NCI-H187 treated with DMSO at 0.1 percent for 48 hours (cell line): ENCODE measurements around the gene PPP1R12C.

Source experiments
- DNase-seq: peaks from one replicate; lab custom pipeline; 2025; lab: John Stamatoyannopoulos, UW

The PPP1R12C gene

DNA sequence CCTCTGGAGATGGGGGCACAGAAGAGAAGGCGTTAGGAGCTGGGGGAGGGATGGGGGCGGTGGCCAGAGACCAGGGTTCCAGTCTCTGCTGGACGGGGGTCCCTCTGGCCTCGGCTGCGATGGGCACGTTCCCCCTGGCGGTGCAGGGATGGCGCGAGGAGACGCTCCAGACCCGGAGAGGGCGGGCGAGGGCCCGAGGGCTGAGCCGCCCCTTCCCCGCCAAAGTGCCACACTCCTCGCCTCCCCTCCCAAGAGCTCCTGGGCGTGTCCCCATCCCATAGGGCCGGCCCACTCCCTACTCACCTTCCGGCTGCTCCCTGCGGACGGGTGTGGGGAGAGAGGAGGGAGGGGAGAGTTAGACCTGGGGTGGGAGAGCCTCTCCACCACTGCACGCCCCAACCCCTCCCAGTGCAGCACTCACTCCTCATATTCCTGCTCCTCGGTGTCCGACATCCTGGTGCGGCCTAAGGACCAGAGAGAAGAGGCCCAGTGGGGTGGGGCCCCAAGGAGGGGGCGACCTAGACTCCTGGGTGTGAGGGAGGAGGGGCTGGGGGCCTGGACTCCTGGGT is 29.4 kb upstream of the PPP1R12C start:
- no peak for DNase-seq

DNA sequence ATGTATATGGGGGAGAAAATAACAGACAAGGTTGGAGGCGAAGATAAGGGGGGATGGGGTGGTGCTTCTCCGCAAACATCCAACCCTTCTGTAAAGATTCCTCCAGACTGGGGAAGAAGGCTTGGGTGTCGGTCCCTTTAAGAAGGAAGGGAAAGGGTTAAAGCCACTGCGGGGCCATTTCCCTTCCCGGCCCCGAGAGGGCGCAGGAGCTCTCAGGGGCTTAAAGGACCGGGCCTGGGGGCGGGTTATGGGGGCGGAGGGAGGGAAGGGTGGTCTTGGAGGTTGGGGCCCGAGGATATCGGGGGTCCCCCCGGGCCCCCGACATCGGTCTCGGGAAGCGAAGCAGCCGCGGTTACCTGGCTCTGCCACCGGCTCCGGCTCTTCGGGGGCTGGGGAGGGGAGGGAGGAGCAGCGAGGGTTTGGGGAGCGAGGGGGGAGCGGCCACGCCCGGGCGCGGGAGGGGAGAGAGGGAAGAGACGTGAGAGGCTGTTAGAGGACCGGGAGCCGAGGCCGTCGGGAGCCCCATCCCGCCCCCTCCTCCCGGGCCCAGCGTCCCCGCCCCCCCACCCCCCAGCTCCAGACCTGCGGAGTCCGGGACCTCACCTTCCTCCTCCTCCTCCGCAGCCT is 28.8 kb upstream of the PPP1R12C start:
- DNase-seq, result no peak

DNA sequence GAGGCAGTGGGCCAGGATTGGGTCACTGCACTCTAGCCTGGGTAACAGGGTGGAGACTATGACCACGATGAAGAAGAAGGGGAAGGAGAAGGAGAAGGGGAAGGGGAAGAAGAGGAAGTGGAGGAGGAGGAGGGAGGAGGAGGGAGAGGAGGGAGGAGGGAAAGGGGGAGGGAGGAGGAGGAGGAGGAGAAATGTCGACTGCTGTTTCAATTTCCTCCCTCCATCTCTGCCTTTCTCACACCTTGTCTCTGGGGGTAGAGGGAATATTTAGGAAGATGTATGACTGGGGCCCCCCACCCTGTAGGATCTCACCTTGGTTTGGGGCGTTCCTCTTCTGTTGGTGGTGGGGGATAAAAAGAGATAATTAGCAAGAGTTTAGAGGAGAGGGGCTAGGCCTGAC is 27.8 kb upstream of the PPP1R12C start:
- no peak for DNase-seq

DNA sequence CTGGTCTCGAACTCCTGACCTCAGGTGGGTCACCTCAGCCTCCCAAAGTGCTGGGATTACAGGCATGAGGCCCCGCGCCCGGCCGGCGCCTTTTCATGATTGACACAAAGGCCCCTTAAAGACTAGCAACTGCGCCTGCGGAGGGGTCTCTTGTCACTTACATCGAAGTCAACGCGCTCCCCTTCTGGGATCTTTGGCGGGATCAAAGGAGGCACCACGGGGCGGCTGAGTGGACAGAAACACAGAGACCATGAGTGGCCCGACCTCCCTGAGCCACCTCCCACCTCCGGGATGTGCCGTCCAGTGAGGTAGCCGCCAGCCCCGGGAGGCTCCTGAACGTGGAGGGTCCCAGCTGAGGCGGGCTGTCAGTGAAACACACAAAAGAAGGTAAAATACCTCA is 24.3 kb upstream of the PPP1R12C start:
- no peak for DNase-seq

DNA sequence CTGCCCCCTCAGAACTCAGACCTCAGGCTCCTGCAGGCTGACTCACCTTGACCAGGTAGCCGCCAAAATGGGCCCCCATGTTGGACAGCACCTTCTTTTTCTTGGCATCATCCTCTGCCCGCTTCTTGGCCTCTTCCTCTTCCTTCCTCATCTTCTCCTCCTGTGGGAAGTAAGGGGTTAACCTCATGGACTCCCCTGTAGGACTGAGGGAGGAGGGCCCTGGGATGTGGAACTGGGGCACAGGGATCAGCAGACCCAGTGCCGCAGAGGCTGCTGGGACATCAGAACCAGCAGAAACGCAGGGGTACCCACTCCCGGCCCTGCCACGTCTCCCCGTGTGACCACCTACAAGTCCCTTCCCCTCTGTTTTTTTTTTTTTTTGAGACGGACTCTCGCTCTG is 20.5 kb upstream of the PPP1R12C start:
- no peak for DNase-seq

DNA sequence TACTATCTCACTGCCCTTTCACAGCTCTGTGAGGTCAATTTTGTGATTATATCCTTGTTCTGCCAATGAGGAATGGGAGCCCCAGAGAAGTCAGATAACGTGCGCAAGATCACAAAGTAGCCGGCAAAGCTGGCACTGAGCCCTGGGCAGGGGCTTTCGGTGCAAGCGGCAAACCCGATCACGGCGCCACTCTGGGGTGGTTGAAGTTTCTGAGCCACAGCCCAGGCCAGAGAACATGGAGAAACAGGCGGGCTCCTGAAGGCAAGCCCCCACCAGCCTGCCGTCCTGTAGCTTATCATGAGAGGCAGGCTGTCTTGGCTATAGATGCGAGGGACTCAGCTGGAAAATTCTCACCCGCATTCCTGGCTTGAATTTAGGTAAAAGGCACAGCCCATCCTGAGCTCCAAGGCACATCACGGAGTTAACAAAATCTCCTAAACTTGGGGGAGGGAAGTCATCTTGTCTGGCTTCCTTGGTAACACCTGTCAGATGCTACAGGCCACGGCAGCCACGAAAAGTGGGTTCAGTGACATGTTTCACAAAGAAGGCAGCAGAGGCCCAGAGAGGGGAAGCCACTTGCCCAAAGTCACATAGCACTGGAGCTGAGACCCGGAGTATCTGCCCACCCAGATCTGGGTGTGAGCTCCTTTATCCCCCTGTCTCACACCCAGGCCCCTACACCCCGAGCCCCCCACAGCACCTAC is 19.1 kb upstream of the PPP1R12C start:
- no peak for DNase-seq

DNA sequence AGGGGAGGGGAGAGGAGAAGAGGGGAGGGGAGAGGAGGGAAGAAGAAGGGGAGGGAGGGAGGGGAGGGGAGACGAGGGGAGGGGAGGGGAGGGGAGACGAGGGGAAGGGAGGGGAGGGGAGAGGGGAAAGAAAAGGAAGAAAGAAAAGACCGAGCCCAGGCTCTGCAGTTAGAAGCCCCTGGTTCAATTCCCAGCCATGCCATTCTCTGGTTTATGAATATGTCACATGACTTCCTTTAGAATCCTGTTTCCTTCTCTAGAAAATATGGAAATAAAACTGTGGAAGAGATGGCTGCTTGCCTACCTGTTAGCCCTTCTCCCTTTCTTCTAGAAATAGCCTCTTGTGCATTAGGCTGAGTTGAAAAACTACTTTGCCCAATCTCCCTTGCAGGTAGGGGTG is 17.3 kb upstream of the PPP1R12C start:
- no peak for DNase-seq

DNA sequence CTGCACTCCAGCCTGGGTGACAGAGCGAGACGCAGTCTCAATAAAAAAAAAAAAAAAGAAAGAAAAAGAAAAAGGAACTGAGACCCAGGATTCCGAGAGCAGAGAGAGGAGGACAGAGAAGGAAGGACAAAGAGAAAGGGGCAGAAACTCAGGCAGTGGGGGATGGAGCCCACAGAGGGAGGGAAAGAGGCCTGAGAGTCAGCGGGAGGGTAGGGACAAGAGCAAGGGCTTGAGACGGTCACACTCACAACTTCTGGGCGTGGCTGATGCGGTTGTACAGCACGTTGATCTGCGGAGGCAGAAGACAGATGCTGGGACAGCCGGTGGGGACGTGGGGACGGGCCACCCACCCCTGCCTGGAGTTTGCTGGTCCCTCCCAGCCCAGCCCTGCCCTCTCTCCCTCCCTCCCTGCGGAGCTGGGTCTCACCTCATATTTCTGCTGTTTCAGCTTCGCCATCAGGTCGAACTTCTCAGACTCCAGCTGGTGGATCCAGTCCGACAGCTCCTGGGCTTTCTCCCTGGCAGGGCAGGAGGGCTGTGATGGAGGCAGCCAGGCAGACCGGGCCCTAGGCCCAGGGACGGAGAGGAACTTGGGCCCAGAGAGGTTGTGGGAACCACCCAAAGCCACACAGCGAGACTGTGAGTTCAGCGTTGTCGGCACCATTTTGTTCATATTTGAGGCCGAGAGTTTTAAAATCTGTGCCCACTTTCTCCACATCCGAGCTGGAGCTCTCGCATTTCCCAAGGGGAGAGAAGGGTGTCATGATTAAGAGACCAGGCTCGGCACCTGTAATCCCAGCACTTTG is 16.4 kb upstream of the PPP1R12C start:
- DNase-seq, result no peak

DNA sequence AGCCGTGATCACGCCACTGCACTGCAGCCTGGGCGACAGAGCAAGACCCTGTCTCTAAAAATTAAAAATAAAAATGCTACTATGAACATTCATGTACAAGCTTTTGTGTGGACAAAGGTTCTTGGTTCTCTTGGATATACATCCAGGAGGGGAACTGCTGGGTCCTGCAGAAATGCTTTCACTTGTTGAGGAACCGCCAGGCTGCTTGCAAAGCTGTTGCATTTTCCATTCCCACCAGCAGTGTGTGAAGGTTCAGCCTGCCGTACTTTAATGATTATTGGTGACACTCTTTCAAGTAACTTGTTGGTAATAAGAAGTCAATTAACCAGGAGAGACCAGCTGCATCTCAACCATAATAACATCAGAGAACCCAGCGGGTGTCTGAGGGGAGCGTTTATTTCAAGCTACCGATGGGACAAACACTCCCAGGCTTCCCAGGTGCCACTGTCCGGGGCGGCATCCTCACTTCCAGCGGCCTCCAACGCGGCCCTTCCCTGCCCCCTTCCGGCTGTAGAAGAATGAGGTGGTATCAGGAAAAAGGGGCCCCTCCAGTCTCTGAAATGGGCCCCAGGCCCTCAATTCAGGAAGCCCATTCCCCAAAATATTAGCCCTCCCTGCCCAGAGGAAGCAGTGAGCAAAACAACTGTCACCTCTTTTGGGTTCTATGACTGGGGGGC is 15.2 kb upstream of the PPP1R12C start:
- no peak for DNase-seq

DNA sequence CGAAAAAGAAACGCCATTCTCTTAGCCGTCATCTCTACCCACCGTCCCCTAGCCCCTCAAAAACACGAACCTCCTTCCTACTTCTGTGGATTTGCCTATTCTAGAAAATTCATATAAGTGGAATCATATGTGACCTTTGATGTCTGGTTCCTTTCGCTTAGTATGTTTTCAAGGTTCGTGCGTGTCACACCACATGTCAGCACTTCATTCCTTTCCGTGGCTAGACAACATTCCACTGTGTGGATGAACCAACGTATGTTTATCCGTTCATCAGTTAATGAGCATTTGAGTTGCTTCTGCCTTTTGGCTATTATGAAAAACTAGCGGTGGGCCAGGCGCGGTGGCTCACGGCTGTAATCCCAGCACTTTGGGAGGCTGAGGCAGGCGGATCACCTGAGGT is 14.0 kb upstream of the PPP1R12C start:
- DNase-seq, result no peak

DNA sequence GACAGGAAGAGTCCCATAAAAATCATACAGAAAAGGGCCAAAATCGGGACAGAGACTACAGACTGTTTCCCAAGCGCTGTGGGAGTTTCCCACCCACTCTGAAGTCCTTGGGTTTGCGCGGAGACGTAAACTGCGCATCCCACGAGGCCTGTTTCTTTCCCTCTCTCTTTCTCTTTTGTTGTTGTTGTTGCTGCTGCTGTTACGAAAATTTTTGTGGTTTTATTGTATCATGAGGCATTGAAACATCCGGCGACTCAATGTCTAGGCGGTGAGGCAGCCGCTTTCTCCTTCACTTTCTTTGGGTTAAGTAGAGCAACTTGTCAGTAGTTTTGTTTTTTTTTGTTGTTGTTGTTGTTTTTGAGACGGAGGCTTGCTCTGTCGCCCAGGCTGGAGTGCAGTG is 1.6 kb upstream of the PPP1R12C start:
- DNase-seq, result no peak

DNA sequence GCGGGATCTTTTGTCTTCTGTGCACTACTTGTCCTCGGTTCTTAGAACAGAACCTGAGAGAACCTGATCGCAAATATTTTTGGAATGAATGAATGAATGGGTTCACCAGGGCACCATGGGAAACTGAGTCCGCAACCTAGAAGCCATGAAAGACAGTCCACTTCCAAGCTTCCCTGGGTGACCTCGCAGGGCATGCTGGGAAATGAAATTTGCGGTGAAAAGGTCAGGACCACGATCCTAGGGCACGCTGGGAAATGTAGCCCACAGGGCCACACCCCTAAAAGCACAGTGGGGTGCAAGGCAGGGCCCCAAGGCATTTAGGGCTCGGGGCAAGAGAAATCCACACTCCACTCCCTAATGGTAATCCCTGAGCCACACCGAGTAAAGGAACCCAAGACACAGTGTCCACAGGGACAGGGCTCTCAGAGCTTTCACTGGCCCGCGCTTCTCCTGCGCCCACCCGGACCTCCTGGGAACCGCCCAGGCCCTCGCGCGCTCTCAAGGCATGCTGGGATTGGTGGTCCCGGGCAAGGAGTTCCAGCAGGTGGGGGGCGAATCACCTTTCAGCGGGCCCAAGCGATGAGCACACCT is 1.1 kb upstream of the PPP1R12C start:
- no peak for DNase-seq

DNA sequence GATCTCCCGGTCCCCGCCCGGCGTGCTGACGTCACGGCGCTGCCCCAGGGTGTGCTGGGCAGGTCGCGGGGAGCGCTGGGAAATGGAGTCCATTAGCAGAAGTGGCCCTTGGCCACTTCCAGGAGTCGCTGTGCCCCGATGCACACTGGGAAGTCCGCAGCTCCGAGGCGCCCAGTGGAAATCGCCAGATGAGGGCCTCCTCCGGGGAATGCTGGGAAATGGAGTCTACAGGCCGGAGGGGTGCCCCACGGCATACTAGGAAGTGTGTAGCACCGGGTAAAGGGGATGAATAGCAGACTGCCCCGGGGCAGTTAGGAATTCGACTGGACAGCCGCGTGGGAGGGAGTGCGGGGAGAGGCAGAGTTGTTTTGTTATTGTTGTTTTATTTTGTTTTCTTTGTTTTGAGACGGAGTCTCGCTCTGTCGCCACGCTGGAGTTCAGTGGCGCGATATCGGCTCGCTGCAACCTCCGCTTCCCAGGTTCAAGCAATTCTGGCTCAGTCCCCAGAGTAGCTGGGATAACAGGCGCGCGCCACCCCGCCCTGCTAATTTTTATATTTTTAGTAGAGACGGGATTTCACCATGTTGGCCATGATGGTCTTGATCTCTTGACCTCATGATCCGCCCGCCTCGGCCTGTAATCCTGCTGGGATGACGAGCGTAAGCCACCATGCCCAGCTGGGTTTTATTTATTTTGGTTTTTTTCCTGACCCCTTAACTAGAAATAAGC is 390 bp upstream of the PPP1R12C start:
- peak; percentile 92 for DNase-seq

DNA sequence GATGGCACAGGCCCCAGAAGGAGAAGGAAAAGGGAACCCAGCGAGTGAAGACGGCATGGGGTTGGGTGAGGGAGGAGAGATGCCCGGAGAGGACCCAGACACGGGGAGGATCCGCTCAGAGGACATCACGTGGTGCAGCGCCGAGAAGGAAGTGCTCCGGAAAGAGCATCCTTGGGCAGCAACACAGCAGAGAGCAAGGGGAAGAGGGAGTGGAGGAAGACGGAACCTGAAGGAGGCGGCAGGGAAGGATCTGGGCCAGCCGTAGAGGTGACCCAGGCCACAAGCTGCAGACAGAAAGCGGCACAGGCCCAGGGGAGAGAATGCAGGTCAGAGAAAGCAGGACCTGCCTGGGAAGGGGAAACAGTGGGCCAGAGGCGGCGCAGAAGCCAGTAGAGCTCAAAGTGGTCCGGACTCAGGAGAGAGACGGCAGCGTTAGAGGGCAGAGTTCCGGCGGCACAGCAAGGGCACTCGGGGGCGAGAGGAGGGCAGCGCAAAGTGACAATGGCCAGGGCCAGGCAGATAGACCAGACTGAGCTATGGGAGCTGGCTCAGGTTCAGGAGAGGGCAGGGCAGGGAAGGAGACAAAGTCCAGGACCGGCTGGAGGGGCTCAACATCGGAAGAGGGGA is 1.1 kb downstream of the PPP1R12C start:
- no peak for DNase-seq

DNA sequence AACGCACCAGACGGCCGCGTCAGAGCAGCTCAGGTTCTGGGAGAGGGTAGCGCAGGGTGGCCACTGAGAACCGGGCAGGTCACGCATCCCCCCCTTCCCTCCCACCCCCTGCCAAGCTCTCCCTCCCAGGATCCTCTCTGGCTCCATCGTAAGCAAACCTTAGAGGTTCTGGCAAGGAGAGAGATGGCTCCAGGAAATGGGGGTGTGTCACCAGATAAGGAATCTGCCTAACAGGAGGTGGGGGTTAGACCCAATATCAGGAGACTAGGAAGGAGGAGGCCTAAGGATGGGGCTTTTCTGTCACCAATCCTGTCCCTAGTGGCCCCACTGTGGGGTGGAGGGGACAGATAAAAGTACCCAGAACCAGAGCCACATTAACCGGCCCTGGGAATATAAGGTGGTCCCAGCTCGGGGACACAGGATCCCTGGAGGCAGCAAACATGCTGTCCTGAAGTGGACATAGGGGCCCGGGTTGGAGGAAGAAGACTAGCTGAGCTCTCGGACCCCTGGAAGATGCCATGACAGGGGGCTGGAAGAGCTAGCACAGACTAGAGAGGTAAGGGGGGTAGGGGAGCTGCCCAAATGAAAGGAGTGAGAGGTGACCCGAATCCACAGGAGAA is 1.9 kb downstream of the PPP1R12C start:
- no peak for DNase-seq

DNA sequence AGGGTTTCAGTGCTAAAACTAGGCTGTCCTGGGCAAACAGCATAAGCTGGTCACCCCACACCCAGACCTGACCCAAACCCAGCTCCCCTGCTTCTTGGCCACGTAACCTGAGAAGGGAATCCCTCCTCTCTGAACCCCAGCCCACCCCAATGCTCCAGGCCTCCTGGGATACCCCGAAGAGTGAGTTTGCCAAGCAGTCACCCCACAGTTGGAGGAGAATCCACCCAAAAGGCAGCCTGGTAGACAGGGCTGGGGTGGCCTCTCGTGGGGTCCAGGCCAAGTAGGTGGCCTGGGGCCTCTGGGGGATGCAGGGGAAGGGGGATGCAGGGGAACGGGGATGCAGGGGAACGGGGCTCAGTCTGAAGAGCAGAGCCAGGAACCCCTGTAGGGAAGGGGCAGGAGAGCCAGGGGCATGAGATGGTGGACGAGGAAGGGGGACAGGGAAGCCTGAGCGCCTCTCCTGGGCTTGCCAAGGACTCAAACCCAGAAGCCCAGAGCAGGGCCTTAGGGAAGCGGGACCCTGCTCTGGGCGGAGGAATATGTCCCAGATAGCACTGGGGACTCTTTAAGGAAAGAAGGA is 2.8 kb downstream of the PPP1R12C start:
- DNase-seq, result no peak

DNA sequence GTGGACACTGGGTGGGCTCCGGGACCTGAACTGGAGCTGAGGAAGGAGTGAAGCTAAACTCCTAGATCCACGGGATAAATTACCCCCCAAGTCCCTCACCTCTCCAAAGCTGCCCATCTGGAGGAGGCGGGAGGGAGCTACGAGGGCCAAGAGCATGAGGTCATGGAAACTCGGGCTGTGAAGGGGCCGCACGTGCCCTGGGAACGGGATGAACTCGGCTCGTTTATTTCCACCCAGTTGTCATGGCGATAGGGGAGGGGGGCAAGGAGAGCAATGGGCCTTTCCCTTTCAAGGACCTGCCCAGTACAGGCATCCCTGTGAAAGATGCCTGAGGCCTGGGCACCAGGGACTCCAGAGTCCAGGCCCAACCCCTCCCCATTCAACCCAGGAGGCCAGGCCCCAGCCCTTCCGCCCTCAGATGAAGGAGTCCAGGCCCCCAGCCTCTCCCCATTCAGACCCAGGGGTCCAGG is 3.8 kb downstream of the PPP1R12C start:
- DNase-seq, result no peak

DNA sequence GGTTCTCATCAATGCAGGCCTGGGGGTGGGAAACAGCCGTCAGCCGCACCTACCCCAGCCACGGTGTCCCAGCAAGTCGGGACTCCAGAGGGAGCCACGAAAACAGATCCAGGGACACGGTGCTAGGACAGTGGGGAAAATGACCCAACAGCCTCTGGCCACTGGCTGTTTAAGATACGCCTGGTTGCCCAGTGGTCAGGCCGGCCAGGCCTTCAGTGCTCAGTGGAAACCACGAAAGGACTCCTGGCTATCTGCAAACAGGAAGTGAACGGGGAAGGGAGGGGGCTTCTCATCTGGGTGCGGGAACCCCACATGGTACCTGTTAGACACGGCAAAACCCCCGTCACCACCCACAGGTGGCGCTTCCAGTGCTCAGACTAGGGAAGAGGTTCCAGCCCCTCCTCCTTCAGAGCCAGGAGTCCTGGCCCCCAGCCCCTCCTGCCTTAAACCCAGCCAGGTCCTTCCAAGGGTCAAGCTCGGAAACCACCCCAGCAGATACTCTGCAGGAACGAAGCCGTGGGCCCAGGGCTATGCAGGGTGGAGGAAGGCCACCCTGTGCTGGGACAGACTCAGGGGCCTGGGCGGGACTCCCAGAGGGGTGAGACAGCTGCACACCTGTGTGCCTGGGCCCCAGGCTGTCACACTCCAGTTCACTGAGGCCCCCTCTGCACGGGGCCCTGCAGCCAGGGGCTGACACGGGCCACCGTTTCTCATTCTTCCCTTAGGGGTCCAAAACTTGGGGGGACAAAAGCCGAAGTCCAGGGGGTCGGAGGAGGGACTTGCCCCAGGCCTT is 4.5 kb downstream of the PPP1R12C start:
- no peak for DNase-seq

DNA sequence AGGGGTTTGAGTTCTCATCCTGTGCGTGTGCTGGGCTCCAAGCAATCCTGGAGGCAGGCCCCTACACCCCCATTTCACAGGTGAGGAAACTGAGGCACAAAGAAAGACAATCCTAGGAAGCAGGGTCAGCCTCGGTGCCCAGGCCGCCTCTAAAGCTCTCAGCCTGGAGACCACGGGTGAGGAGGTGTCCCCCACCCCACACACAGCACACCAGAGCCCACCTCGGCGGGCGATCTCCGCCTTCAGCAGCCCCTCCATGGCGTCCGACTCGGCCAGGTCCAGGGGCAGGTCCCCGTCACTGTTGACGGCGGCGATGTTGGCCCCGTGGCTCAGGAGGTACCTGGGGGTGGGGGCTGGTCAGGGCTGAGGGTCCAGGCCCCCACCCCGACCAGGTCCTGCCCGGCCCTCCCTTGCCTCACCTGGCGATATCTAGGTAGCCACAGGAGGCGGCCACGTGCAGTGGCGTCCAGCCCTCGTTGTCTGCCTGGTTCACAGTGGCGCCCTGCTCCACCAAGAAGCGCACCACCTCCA is 5.1 kb downstream of the PPP1R12C start:
- DNase-seq, result no peak
